Naive B cell (primary cell): Measurements from ENCODE around the gene DERL2. TPM values are rescaled to one million over a fixed set of nuclear protein-coding genes. Genes with fewer than 3 reads are reported as not detected.
"Not testable (repeated sequence)": the region's sequence is repeated elsewhere in the genome, so short reads cannot be mapped to it uniquely, and the experiment has no call there.

Experiments
- ATAC-seq, 2 donors: fragments of 150-1000 bp; cut with Tn5 transposase; 2 replicates each; pipeline ENCODE4 v1.10.0; 2021; ENCODE audit warnings: low read depth in 2 of 2, mild to moderate bottlenecking in 2 of 2, moderate library complexity in 2 of 2
- DNase-seq: peaks from one replicate; pipeline ENCODE4 v3.0.0; 2022
- H3K27ac Mint-ChIP-seq, 6 donors: one replicate each; pipeline ENCODE4 v1.8.0; 2020 to 2022; ENCODE audit warnings: mild to moderate bottlenecking in 6 of 6, mixed read lengths in 6 of 6, moderate library complexity in 5 of 6, inconsistent platforms in 2 of 6
- H3K27me3 Mint-ChIP-seq, 3 donors: one replicate each; pipeline ENCODE4 v1.8.0; 2021 to 2022; ENCODE audit warnings: mixed read lengths in 3 of 3, mild to moderate bottlenecking in 1 of 3
- H3K36me3 Mint-ChIP-seq, 2 donors: one replicate each; pipeline ENCODE4 v1.8.0; 2020 to 2022; ENCODE audit warnings: mixed read lengths in 2 of 2, inconsistent platforms in 1 of 2, mild to moderate bottlenecking in 1 of 2
- H3K4me1 Mint-ChIP-seq, 3 donors: one replicate each; pipeline ENCODE4 v1.8.0; 2020 to 2022; ENCODE audit warnings: mixed read lengths in 3 of 3, inconsistent platforms in 1 of 3, mild to moderate bottlenecking in 1 of 3, moderate library complexity in 1 of 3
- H3K4me3 Mint-ChIP-seq, 8 donors: one replicate each; pipeline ENCODE4 v1.8.0; 2020 to 2022; ENCODE audit warnings: mild to moderate bottlenecking in 8 of 8, mixed read lengths in 8 of 8, moderate library complexity in 8 of 8, inconsistent platforms in 2 of 8
- H3K9me3 Mint-ChIP-seq, 7 donors: one replicate each; pipeline ENCODE4 v1.8.0; 2020 to 2022; ENCODE audit warnings: mixed read lengths in 7 of 7, mild to moderate bottlenecking in 5 of 7, inconsistent platforms in 2 of 7, moderate library complexity in 1 of 7
- polyA plus RNA-seq, 6 donors: library from polyadenylated mRNA; unstranded; fragments of 300-500 nt; fragmentation: Illumina TruSeq; gene quantifications; one replicate each; pipeline ENCODE4 v1.2.3, GENCODE V29; 2021; ENCODE audit warnings: low read depth in 6 of 6

DERL2 gene
- polyA plus RNA-seq, 6 donors from 2014 or later = 59.7 to 96.5 (median 69.5) TPM

DNA sequence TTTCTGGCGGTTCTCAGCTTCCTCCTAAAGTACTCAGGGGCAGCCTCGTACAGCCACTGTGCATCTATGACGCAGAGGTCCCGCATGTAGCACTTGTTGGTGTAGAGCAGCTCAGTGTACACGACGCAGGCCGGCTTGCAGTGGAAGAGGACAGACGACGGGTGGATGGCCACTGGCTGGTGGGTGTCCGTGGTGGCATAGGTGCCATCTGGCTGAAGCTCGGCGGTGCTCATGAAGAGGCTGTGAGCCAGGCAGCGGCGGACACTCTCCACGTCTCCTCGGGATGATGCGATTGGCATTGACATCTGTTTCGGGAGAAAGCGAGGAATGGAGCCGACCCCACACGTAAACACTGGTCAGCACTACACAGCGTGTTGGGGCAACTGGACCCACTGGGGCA, 41.8 kb downstream of the DERL2 start:
- ATAC-seq (no peak), DNase-seq (no peak)
- H3K9me3 Mint-ChIP-seq = no peaks in the 10 kb centered on the region
- H3K36me3 Mint-ChIP-seq = peaks cover 12 to 23% of the 10 kb centered on the region in 2 donors
- H3K4me1 Mint-ChIP-seq = peaks cover 8 to 11% (median 10%) of the 10 kb centered on the region in 3 donors
- no peaks in the 10 kb centered on the region for H3K27me3 Mint-ChIP-seq
- no peak overlapping the region for H3K4me3 Mint-ChIP-seq
- no peak overlapping the region for H3K27ac Mint-ChIP-seq

GRCh38 chr17:5443728-5444127, 42.2 kb downstream of the DERL2 start:
- H3K27me3 Mint-ChIP-seq = no peaks in the 10 kb centered on the region
- no peak overlapping the region for H3K27ac Mint-ChIP-seq
- H3K4me1 Mint-ChIP-seq = peaks cover 10 to 13% (median 11%) of the 10 kb centered on the region in 3 donors
- DNase-seq (no peak), ATAC-seq (no peak)
- no peaks in the 10 kb centered on the region for H3K9me3 Mint-ChIP-seq
- H3K4me3 Mint-ChIP-seq = no peak overlapping the region
- H3K36me3 Mint-ChIP-seq = peaks cover 12 to 23% of the 10 kb centered on the region in 2 donors

DNA sequence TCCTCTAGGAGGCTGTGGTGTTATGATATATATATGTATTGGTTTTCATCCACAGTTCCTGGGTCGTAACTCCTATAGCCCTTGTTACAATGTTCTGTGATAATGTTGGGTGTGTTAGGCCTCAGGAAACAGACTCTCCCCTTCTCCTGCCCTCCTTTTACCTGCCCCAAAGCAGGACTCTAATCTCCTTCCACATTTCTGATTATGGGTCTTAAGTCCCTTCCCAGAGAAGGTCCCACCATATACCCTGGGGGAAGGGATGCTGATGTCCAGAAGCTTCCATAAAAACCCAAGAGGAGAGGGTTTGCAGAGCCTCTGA, 46.6 kb downstream of the DERL2 start:
- H3K4me3 Mint-ChIP-seq = peak overlapping the region; percentile 80 to 93 (median 90)
- H3K4me1 Mint-ChIP-seq = peaks cover 19 to 42% (median 28%) of the 10 kb centered on the region in 3 donors
- ATAC-seq (no peak), DNase-seq (no peak)
- H3K9me3 Mint-ChIP-seq = no peaks in the 10 kb centered on the region
- peaks cover 0 to 10% of the 10 kb centered on the region in 2 donors for H3K36me3 Mint-ChIP-seq
- peak overlapping the region; percentile 84 to 96 (median 94) for H3K27ac Mint-ChIP-seq
- H3K27me3 Mint-ChIP-seq = no peaks in the 10 kb centered on the region

DNA sequence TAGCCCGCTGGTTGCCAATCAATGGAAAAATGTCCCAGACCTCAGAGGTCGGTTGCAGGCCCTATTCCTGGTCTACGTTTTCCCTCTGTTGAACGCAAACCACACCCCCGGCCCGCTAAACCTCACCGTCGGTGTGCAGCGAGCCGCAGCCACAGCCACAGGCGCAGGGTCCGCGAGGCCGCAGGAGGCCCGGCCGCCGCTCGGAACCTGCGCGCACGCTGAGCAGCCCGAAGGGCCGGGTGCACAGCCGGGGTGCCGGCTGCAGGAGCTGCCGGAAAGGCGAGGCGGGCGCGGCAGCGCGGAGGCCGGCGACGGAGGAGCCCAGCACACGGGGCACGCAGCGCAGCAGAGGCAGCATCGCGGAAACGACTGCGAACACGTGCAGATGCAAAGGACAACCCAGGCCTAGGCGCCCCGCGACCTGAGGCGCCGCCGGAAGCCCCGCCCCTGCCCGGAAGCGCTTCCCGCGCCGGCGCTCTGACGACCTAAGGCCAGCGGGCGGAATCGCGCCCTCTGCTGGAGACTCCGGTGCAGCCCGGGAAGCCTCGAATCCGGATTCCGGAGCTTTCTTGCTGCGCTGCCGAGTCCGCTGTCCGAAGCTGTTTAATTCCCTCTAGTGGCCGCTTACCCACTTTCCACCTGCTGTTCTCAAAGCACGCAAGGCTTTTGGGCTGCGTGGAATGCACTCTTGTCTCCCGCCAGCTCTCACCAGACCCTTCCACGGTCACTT, 47.1 kb downstream of the DERL2 start, which contains the start of gene C1QBP:
Gene C1QBP (minus strand): TSS at position 440 of the 730 bp plus-strand sequence. CDS start 82 bp downstream, at position 358.
- peak; percentile 89 to 90 for ATAC-seq
- peaks cover 1 to 5% of the 10 kb centered on the region in 2 donors for H3K36me3 Mint-ChIP-seq
- H3K9me3 Mint-ChIP-seq = no peaks in the 10 kb centered on the region
- no peaks in the 10 kb centered on the region for H3K27me3 Mint-ChIP-seq
- peak; percentile 92 for DNase-seq
- H3K4me3 Mint-ChIP-seq = peak within 1 kb of the TSS; percentile 80 to 93 (median 90)
- peak within 1 kb of the TSS; percentile 84 to 96 (median 94) for H3K27ac Mint-ChIP-seq
- peaks cover 19 to 45% (median 28%) of the 10 kb centered on the region in 3 donors for H3K4me1 Mint-ChIP-seq

DNA sequence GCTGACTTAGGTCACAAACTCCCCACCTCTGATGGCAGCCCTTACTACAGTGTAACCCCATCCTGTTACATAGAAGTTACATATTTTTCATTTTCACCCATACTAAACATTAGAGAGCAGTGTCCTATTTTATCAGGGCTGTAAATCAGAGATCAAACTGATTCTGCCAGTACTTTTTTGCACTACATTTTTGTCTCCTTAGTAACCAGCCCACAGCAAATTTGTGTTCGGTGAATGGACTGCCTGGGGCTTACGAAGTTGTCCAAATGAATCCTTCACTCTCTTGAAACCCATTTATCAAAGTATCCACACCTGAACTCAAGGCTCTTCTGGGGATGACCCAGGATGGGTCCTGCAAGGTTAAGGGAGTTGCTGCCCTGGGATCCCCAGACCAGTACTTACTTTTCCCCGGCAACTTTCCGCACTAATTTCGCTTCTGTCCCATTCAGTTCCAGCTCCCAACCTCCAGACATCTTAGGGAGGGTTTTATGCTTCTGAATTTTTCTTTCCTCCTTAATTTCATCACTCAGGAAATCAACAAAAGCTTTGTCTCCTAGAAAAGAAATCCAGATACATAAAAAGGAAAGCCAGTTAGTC, 48.2 kb downstream of the DERL2 start:
- Mint-ChIP-seq H3K36me3 (peaks cover 0 to 12% of the 10 kb centered on the region in 2 donors), H3K9me3 (no peaks in the 10 kb centered on the region), H3K4me3 (peak overlapping the region; percentile 80 to 93 (median 89)), H3K27me3 (no peaks in the 10 kb centered on the region), H3K4me1 (peaks cover 19 to 45% (median 36%) of the 10 kb centered on the region in 3 donors), H3K27ac (peak overlapping the region in 4 of 6 donors; percentile 37 to 80 (median 73))
- ATAC-seq (no peak), DNase-seq (no peak)

- H3K27me3 Mint-ChIP-seq, DNase-seq, H3K9me3 Mint-ChIP-seq, ATAC-seq: not testable (repeated sequence)
- Mint-ChIP-seq H3K27ac (peak overlapping the region in 1 of 6 donors; percentile 78), H3K4me3 (peak overlapping the region in 1 of 8 donors; percentile 44), H3K4me1 (peaks cover 21 to 45% (median 36%) of the 10 kb centered on the region in 3 donors), H3K36me3 (peaks cover 10 to 18% of the 10 kb centered on the region in 2 donors)
Measured at GRCh38 chr17:5435781-5436315, 50.1 kb downstream of the DERL2 start.

DNA sequence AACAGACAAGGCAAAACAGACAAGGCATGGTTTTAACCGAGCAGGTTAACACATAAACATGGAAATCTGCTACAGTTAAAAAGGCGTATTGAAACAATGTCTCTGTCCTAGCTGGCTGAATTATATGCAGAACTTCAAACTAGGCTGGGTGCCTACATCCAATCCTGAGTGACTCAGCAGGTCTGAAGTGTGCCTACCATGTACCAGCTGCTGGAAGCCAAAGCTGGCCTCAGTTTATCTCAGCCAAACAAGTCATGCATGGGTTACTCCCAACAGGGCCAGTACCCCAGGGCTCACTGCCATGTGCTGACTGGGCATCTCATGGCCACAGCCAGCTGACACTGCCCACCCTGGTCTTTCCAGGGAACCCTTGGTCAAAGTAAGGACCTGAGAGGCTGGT, 51.0 kb downstream of the DERL2 start:
- no peaks in the 10 kb centered on the region for H3K9me3 Mint-ChIP-seq
- ATAC-seq (no peak), DNase-seq (no peak)
- peaks cover 16 to 20% of the 10 kb centered on the region in 2 donors for H3K36me3 Mint-ChIP-seq
- H3K27me3 Mint-ChIP-seq = no peaks in the 10 kb centered on the region
- peak overlapping the region in 2 of 8 donors; percentile 10 to 37 for H3K4me3 Mint-ChIP-seq
- peaks cover 25 to 41% (median 36%) of the 10 kb centered on the region in 3 donors for H3K4me1 Mint-ChIP-seq
- peak overlapping the region in 1 of 6 donors; percentile 32 for H3K27ac Mint-ChIP-seq

GRCh38 chr17:5431949-5432556, 53.9 kb downstream of the DERL2 start:
- Mint-ChIP-seq H3K36me3 (peaks cover 20 to 33% of the 10 kb centered on the region in 2 donors), H3K4me3 (no peak overlapping the region), H3K4me1 (peaks cover 17 to 25% (median 18%) of the 10 kb centered on the region in 3 donors), H3K27ac (peak overlapping the region in 3 of 6 donors; percentile 20 to 44 (median 25)), H3K27me3 (no peaks in the 10 kb centered on the region), H3K9me3 (no peaks in the 10 kb centered on the region)
- ATAC-seq (no peak), DNase-seq (no peak)

DNA sequence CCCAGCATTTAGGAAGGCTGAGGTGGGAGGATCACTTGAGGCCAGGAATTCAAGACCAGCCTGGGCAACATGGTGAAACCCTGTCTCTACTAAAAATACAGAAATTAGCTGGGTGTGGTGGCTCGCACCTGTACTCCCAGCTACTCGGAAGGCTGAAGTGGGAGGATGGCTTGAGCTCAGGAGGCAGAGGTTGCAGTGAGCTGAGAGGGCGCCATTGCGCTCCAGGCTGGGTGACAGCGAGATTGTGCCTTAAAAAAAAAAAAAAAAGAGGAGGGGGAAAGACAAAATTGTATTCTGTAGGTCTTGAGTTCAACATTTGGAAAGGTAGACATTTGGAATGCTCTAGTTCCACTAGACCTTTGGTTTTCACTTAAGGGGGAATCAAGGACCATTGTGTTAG, 54.7 kb downstream of the DERL2 start:
- H3K9me3 Mint-ChIP-seq, H3K27me3 Mint-ChIP-seq, H3K4me3 Mint-ChIP-seq, DNase-seq, ATAC-seq: not testable (repeated sequence)
- Mint-ChIP-seq H3K27ac (peak overlapping the region in 1 of 6 donors; percentile 70), H3K4me1 (peaks cover 10 to 17% (median 17%) of the 10 kb centered on the region in 3 donors), H3K36me3 (peaks cover 20 to 33% of the 10 kb centered on the region in 2 donors)

DNA sequence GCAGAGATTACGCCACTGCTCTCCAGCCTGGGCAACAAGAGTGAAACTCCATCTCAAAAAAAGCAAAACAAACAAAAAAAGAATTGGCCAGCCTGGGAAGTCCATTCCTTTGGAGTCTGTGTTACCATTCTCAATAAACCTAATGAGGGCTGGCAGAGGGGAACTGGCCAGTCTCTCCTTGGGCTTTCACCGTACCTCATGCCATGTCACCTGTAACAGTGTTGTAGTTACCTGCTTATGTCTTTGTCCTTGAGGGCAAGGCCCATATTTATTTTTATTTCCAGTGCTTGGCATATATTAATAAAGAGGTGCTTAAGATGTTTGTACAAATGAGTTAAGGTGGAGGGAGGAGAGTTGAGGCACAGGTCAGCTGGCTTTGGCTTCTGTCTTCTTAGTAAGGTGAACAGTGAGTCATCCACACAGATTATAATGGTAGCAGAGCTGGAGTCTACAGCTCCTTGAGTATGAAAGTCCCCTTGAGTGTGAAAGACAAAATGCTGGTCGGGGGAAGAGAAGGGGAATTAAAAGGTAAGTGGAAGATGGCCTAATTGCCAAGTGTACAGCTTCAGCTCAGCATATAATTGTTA, 55.5 kb downstream of the DERL2 start:
- H3K9me3 Mint-ChIP-seq = no peaks in the 10 kb centered on the region

DNA sequence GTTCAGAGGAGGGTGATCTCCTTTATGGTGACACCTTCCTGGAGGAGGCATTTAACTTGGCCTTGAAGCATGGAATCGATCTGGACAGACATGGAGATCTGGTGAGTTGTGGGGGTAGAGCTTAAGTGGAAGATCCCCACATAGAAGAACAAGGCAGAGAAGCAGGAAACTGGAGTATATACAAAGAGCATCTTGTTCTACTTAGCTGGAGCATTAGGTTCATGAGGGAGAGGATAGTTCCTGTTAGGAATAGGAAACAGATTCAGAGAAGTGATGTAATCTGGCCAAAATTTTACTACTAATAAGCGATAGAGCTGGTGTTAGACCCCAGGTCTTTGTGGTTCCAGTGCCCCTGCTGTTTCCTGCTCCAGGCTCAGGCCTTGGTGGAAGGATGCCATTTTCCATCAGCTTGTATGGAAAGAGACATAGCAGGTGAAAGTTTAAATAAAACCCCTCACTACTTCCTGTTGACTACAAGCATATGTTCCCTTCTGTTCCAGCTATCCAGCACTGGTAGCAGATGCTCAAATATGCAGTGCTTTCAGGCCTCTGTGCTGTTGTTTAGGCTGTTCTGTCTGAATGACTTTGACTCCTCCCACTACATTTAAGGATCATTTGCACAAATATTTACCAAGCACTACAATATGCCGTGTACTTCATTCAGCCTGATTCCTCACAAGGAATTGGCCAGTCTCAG, 56.6 kb downstream of the DERL2 start:
- H3K27ac Mint-ChIP-seq = peak overlapping the region in 4 of 6 donors; percentile 41 to 65 (median 48)
- no peaks in the 10 kb centered on the region for H3K27me3 Mint-ChIP-seq
- H3K36me3 Mint-ChIP-seq = peaks cover 20 to 33% of the 10 kb centered on the region in 2 donors
- DNase-seq = no peak
- H3K4me1 Mint-ChIP-seq = peaks cover 9 to 15% (median 12%) of the 10 kb centered on the region in 3 donors
- H3K4me3 Mint-ChIP-seq = no peak overlapping the region
- no peaks in the 10 kb centered on the region for H3K9me3 Mint-ChIP-seq
- ATAC-seq = no peak

More for the DNA sequence above, 55.5 kb downstream of the DERL2 start:
- H3K27me3 Mint-ChIP-seq = no peaks in the 10 kb centered on the region
- H3K4me3 Mint-ChIP-seq = no peak overlapping the region
- peaks cover 20 to 33% of the 10 kb centered on the region in 2 donors for H3K36me3 Mint-ChIP-seq
- peaks cover 9 to 15% (median 14%) of the 10 kb centered on the region in 3 donors for H3K4me1 Mint-ChIP-seq
- no peak for ATAC-seq
- DNase-seq = no peak
- H3K27ac Mint-ChIP-seq = peak overlapping the region in 5 of 6 donors; percentile 59 to 88 (median 70)

DNA sequence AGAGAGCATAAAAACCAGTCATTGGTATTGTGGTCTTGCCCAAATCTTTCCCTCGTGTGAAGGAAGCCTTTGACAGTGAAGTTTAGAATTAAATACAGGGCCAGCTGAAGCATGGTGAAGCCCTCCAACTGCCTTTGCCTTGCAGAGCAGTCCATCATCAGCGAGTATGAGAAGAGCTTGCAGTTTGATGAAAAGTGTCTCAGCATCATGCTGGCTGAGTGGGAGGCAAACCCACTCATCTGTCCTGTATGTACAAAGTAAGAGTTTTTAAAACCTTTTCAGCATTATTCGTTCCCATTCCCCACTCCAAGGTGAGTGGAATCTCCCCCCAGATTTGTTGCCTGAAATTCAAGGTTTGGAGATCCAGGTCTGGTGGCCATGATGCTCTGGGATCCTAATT, 60.2 kb downstream of the DERL2 start:
- peaks cover 12 to 39% (median 25%) of the 10 kb centered on the region in 3 donors for H3K4me1 Mint-ChIP-seq
- ATAC-seq (no peak), DNase-seq (no peak)
- H3K27ac Mint-ChIP-seq = peak overlapping the region in 1 of 6 donors; percentile 42
- no peaks in the 10 kb centered on the region for H3K27me3 Mint-ChIP-seq
- no peaks in the 10 kb centered on the region for H3K9me3 Mint-ChIP-seq
- no peak overlapping the region for H3K4me3 Mint-ChIP-seq
- H3K36me3 Mint-ChIP-seq = peaks cover 1 to 29% of the 10 kb centered on the region in 2 donors
